AG08395 (cell line): ENCODE data around the gene UXS1.
"Not testable (repeated sequence)": the region's sequence is repeated elsewhere in the genome, so short reads cannot be mapped to it uniquely, and the experiment has no call there.

Experiments used
- DNase-seq: peaks from one replicate; pipeline ENCODE4 v3.0.0; 2012; ENCODE audit warnings: mixed read lengths, low spot score

UXS1 gene

GRCh38 chr2:106193977-106194778 is at the start of gene UXS1:
TSS of gene UXS1 (minus strand) at chr2:106194301. CDS start at chr2:106194241, 60 bp downstream.
- DNase-seq: peak; percentile 100

GRCh38 chr2:106239491-106239890 is 45.4 kb upstream of the UXS1 start:
- DNase-seq: not testable (repeated sequence)

GRCh38 chr2:106235392-106235791 is 41.3 kb upstream of the UXS1 start:
- not testable (repeated sequence) for DNase-seq

GRCh38 chr2:106233350-106233706 is 39.2 kb upstream of the UXS1 start:
- DNase-seq: no peak

- no peak for DNase-seq
Observed at GRCh38 chr2:106232638-106233349, 38.7 kb upstream of the UXS1 start.

GRCh38 chr2:106223347-106223746 is 29.2 kb upstream of the UXS1 start:
- DNase-seq: no peak

- not testable (repeated sequence) for DNase-seq
Observed at GRCh38 chr2:106222057-106222456, 28.0 kb upstream of the UXS1 start.

- no peak for DNase-seq
Observed at GRCh38 chr2:106219813-106220212, 25.7 kb upstream of the UXS1 start.

- DNase-seq: not testable (repeated sequence)
Observed at GRCh38 chr2:106219157-106219556, 25.1 kb upstream of the UXS1 start.

- DNase-seq: no peak
Observed at GRCh38 chr2:106208874-106209273, 14.8 kb upstream of the UXS1 start.

GRCh38 chr2:106208399-106208798 is 14.3 kb upstream of the UXS1 start:
- no peak for DNase-seq

- no peak for DNase-seq
Observed at GRCh38 chr2:106207246-106207645, 13.1 kb upstream of the UXS1 start.

GRCh38 chr2:106205488-106205887 is 11.4 kb upstream of the UXS1 start:
- no peak for DNase-seq

- not testable (repeated sequence) for DNase-seq
Observed at GRCh38 chr2:106204551-106204950, 10.4 kb upstream of the UXS1 start.

GRCh38 chr2:106201661-106202060 is 7.6 kb upstream of the UXS1 start:
- DNase-seq: no peak

GRCh38 chr2:106197878-106198277 is 3.8 kb upstream of the UXS1 start:
- peak; percentile 87 for DNase-seq

- no peak for DNase-seq
Observed at GRCh38 chr2:106195981-106196380, 1.9 kb upstream of the UXS1 start.

GRCh38 chr2:106195456-106195855 is 1.4 kb upstream of the UXS1 start:
- DNase-seq: no peak

- DNase-seq: no peak
Observed at GRCh38 chr2:106193690-106193976, 468 bp downstream of the UXS1 start.

- DNase-seq: peak; percentile 54
Observed at GRCh38 chr2:106192752-106193689, 1.1 kb downstream of the UXS1 start.

- DNase-seq: no peak
Observed at GRCh38 chr2:106191511-106192016, 2.5 kb downstream of the UXS1 start.

- DNase-seq: peak; percentile 10
Observed at GRCh38 chr2:106189764-106190468, 4.2 kb downstream of the UXS1 start.
